HK-2 (cell line): ENCODE data around the gene PRR19.

Source experiments
- DNase-seq: peaks from one replicate; pipeline ENCODE4 v3.0.0-alpha.2; 2018; ENCODE audit not compliant: unreplicated experiment

PRR19 gene

GRCh38 chr19:42294471-42295137, 7.3 kb upstream of the PRR19 start:
- DNase-seq, result no peak

GRCh38 chr19:42295342-42295741, 6.6 kb upstream of the PRR19 start:
- DNase-seq, result no peak

- peak; percentile 87 for DNase-seq
These were observed 6.0 kb upstream of the PRR19 start for GRCh38 chr19:42295831-42296525.

GRCh38 chr19:42297039-42297438, 4.9 kb upstream of the PRR19 start:
- no peak for DNase-seq

- no peak for DNase-seq
These were observed 1.2 kb downstream of the PRR19 start for GRCh38 chr19:42303101-42303464.

GRCh38 chr19:42303876-42304275, 1.9 kb downstream of the PRR19 start:
- DNase-seq, result no peak

- DNase-seq, result no peak
These were observed 4.7 kb downstream of the PRR19 start for GRCh38 chr19:42306646-42307045.

- no peak for DNase-seq
These were observed 7.8 kb downstream of the PRR19 start for GRCh38 chr19:42309686-42310085.

GRCh38 chr19:42311657-42312056, 9.7 kb downstream of the PRR19 start:
- no peak for DNase-seq

GRCh38 chr19:42312370-42312769, 10.4 kb downstream of the PRR19 start:
- DNase-seq, result no peak

- peak; percentile 41 for DNase-seq
These were observed 11.3 kb downstream of the PRR19 start, which contains the start of gene TMEM145 for GRCh38 chr19:42313096-42313839. TSS of gene TMEM145 (plus strand) at chr19:42313309. CDS start at chr19:42313377, 68 bp downstream.

GRCh38 chr19:42313840-42314755, 12.2 kb downstream of the PRR19 start:
- no peak for DNase-seq

GRCh38 chr19:42315024-42315423, 13.1 kb downstream of the PRR19 start:
- no peak for DNase-seq

- no peak for DNase-seq
These were observed 14.6 kb downstream of the PRR19 start for GRCh38 chr19:42316223-42317211.

GRCh38 chr19:42317535-42317934, 15.6 kb downstream of the PRR19 start:
- no peak for DNase-seq

- DNase-seq, result no peak
These were observed 20.4 kb downstream of the PRR19 start for GRCh38 chr19:42322305-42322704.

- no peak for DNase-seq
These were observed 21.5 kb downstream of the PRR19 start for GRCh38 chr19:42323473-42323851.

GRCh38 chr19:42323852-42324654, 22.1 kb downstream of the PRR19 start:
- DNase-seq, result no peak

GRCh38 chr19:42324655-42325307, 22.8 kb downstream of the PRR19 start:
- DNase-seq, result no peak
